ENCODE results near the gene PLRG1. TPM values are rescaled to one million over a fixed set of nuclear protein-coding genes. Genes with fewer than 3 reads are reported as not detected.

The PLRG1 gene
- total RNA-seq, 1 experiment from 2014 or later: 116 TPM

GRCh38 chr4:154578919-154579318, 28.7 kb upstream of the PLRG1 start:
- POLR2A ChIA-PET (ENCODE audit: low non-redundant PET): no interaction called here
- CTCF ChIA-PET: no interaction called here
- BruUV-seq (replicated peaks): no TSS peak
- H3K4me1 ChIP-seq (ENCODE audit: insufficient read depth, low read length, poor library complexity, severe bottlenecking): peaks cover 4% of the 10 kb centered on the region
- no peak for TF ChIP-seq EZH2 (IDR thresholded peaks at IDR 0.05; ENCODE audit: borderline replicate concordance, low read depth, low read length, poor library complexity, severe bottlenecking)
- TF ChIP-seq CTCF (conservative IDR thresholded peaks at IDR 0.05; ENCODE audit: low read depth, low read length): no peak
- no peak for DNase-seq (ENCODE audit: low spot score)
- H3K4me3 ChIP-seq (ENCODE audit: low read depth, low read length, poor library complexity, severe bottlenecking): no peak overlapping the region
- H3K27ac ChIP-seq (ENCODE audit: low read depth, low read length, poor library complexity, severe bottlenecking): no peak overlapping the region
- H3K27me3 ChIP-seq (replicated peaks; ENCODE audit: insufficient read depth, low read depth, low read length, poor library complexity): peaks cover 8% of the 10 kb centered on the region
- intact Hi-C loops (cut with micrococcal nuclease; ENCODE audit: unreplicated experiment): no loop called here
- no peaks in the 10 kb centered on the region for H3K9me3 ChIP-seq (ENCODE audit: low read depth, low read length, poor library complexity, severe bottlenecking)
- no peaks in the 10 kb centered on the region for H3K36me3 ChIP-seq (ENCODE audit: insufficient read depth, low read length, poor library complexity, severe bottlenecking)

- Histone ChIP-seq H3K27ac (ENCODE audit: low read depth, low read length, poor library complexity, severe bottlenecking) (no peak overlapping the region), H3K27me3 (replicated peaks; ENCODE audit: insufficient read depth, low read depth, low read length, poor library complexity) (peaks cover 2% of the 10 kb centered on the region), H3K9me3 (ENCODE audit: low read depth, low read length, poor library complexity, severe bottlenecking) (no peaks in the 10 kb centered on the region), H3K36me3 (ENCODE audit: insufficient read depth, low read length, poor library complexity, severe bottlenecking) (no peaks in the 10 kb centered on the region), H3K4me1 (ENCODE audit: insufficient read depth, low read length, poor library complexity, severe bottlenecking) (peaks cover 4% of the 10 kb centered on the region), H3K4me3 (ENCODE audit: low read depth, low read length, poor library complexity, severe bottlenecking) (no peak overlapping the region)
- intact Hi-C loops (cut with micrococcal nuclease; ENCODE audit: unreplicated experiment): no loop called here
- POLR2A ChIA-PET (ENCODE audit: low non-redundant PET): no interaction called here
- no TSS peak for BruUV-seq (replicated peaks)
- CTCF ChIA-PET: no interaction called here
- no peak for TF ChIP-seq CTCF (conservative IDR thresholded peaks at IDR 0.05; ENCODE audit: low read depth, low read length)
- no peak for TF ChIP-seq EZH2 (IDR thresholded peaks at IDR 0.05; ENCODE audit: borderline replicate concordance, low read depth, low read length, poor library complexity, severe bottlenecking)
- no peak for DNase-seq (ENCODE audit: low spot score)
Observed at GRCh38 chr4:154577324-154577723, 27.1 kb upstream of the PLRG1 start.

GRCh38 chr4:154574311-154574710, 24.1 kb upstream of the PLRG1 start:
- TF ChIP-seq CTCF (conservative IDR thresholded peaks at IDR 0.05; ENCODE audit: low read depth, low read length): no peak
- TF ChIP-seq EZH2 (IDR thresholded peaks at IDR 0.05; ENCODE audit: borderline replicate concordance, low read depth, low read length, poor library complexity, severe bottlenecking): no peak
- CTCF ChIA-PET: no interaction called here
- H3K9me3 ChIP-seq (ENCODE audit: low read depth, low read length, poor library complexity, severe bottlenecking): no peaks in the 10 kb centered on the region
- intact Hi-C loops (cut with micrococcal nuclease; ENCODE audit: unreplicated experiment): no loop called here
- no peak overlapping the region for H3K4me3 ChIP-seq (ENCODE audit: low read depth, low read length, poor library complexity, severe bottlenecking)
- DNase-seq (ENCODE audit: low spot score): no peak
- peaks cover 4% of the 10 kb centered on the region for H3K4me1 ChIP-seq (ENCODE audit: insufficient read depth, low read length, poor library complexity, severe bottlenecking)
- POLR2A ChIA-PET (ENCODE audit: low non-redundant PET): no interaction called here
- BruUV-seq (replicated peaks): no TSS peak
- no peak overlapping the region for H3K27ac ChIP-seq (ENCODE audit: low read depth, low read length, poor library complexity, severe bottlenecking)
- H3K27me3 ChIP-seq (replicated peaks; ENCODE audit: insufficient read depth, low read depth, low read length, poor library complexity): no peaks in the 10 kb centered on the region
- H3K36me3 ChIP-seq (ENCODE audit: insufficient read depth, low read length, poor library complexity, severe bottlenecking): no peaks in the 10 kb centered on the region

Data from A673 (cell line).